A673 (cell line): ENCODE data around the gene SHROOM3. TPM values are rescaled to one million over a fixed set of nuclear protein-coding genes. Genes with fewer than 3 reads are reported as not detected.

Source experiments
- BruUV-seq: library from RNA; stranded (reverse); fragments of 400-500 nt; replicated peaks from 2 replicates; lab custom pipeline; 2021; lab: Mats Ljungman, UMichigan
- CTCF ChIA-PET: fragments of 300-600 bp; sonication (Branson Sonifier 250); formaldehyde crosslinking; loops from one replicate; lab custom pipeline; 2022; ENCODE audit warnings: antibody characterized with exemption; lab: Charles Lee
- POLR2A ChIA-PET: fragments of 300-600 bp; sonication (Branson Sonifier 250); formaldehyde crosslinking; loops from one replicate; lab custom pipeline; 2022; ENCODE audit warnings: antibody characterized with exemption; ENCODE audit not compliant: low non-redundant PET; lab: Charles Lee
- DNase-seq: peaks from one replicate; pipeline ENCODE4 v3.0.0-alpha.2; 2015; ENCODE audit warnings: low spot score
- H3K27ac ChIP-seq: fragments of 200-600 bp; sonication (generic); 2 replicates; pipeline ENCODE4 v1.5.1; 2016; ENCODE audit warnings: mixed run types, low read depth, mild to moderate bottlenecking, mixed read lengths, antibody characterized with exemption, low read length; ENCODE audit not compliant: poor library complexity, severe bottlenecking
- H3K27me3 ChIP-seq: fragments of 200-600 bp; sonication (generic); replicated peaks from 2 replicates; pipeline ENCODE4 v1.6.1; 2017; ENCODE audit warnings: mixed run types, low read depth, mild to moderate bottlenecking, mixed read lengths, antibody characterized with exemption, low read length; ENCODE audit not compliant: insufficient read depth, poor library complexity
- H3K36me3 ChIP-seq: fragments of 200-600 bp; sonication (generic); 2 replicates; pipeline ENCODE4 v1.6.1; 2016; ENCODE audit warnings: mixed run types, mild to moderate bottlenecking, mixed read lengths, antibody characterized with exemption, low read length; ENCODE audit not compliant: insufficient read depth, poor library complexity, severe bottlenecking
- H3K4me1 ChIP-seq: fragments of 200-600 bp; sonication (generic); 2 replicates; pipeline ENCODE4 v1.6.1; 2017; ENCODE audit warnings: mixed run types, mild to moderate bottlenecking, mixed read lengths, antibody characterized with exemption, low read length; ENCODE audit not compliant: insufficient read depth, poor library complexity, severe bottlenecking
- H3K4me3 ChIP-seq: fragments of 200-600 bp; sonication (generic); 2 replicates; pipeline ENCODE4 v1.5.1; 2016; ENCODE audit warnings: low read depth, mixed run types, mild to moderate bottlenecking, mixed read lengths, low read length; ENCODE audit not compliant: poor library complexity, severe bottlenecking
- H3K9me3 ChIP-seq: fragments of 200-600 bp; sonication (generic); 2 replicates; pipeline ENCODE4 v1.6.1; 2016; ENCODE audit warnings: mixed run types, low read depth, mild to moderate bottlenecking, mixed read lengths, antibody characterized with exemption, low read length; ENCODE audit not compliant: poor library complexity, severe bottlenecking
- CTCF ChIP-seq: fragments of 300-800, 200-600 bp; sonication (generic); conservative IDR thresholded peaks from 2 replicates; pipeline ENCODE4 v1.5.1; 2017; ENCODE audit warnings: low read depth, mild to moderate bottlenecking, antibody characterized with exemption, low read length, moderate library complexity, mixed read lengths
- EZH2 ChIP-seq: fragments of 200-600 bp; sonication (generic); IDR thresholded peaks from 2 replicates; pipeline ENCODE4 v1.6.1; 2017; ENCODE audit warnings: borderline replicate concordance, low read depth, mild to moderate bottlenecking, mixed read lengths, antibody characterized with exemption, low read length; ENCODE audit not compliant: poor library complexity, severe bottlenecking
- intact Hi-C: fragments of 100-400 bp; cut with micrococcal nuclease; formaldehyde crosslinking; loops from one replicate; pipeline ENCODE4 v1.10.0; 2022; ENCODE audit not compliant: unreplicated experiment
- total RNA-seq: library from RNA; stranded (reverse); gene quantifications from 2 replicates; pipeline ENCODE4 v1.2.3, GENCODE V29; 2021

Gene SHROOM3
- total RNA-seq, 1 experiment from 2014 or later = 9.3 TPM

- POLR2A ChIA-PET = no interaction called here
- no TSS peak for BruUV-seq
- no peaks in the 10 kb centered on the region for H3K9me3 ChIP-seq
- CTCF ChIA-PET = interaction anchor here (0.6 kb wide), 1 partner anchor 317 kb away, joined by 4 read pairs; no protein-coding TSS in a partner anchor
- TF ChIP-seq CTCF = no peak
- TF ChIP-seq EZH2 = no peak
- H3K27ac ChIP-seq = peak overlapping the region; percentile 70
- no peaks in the 10 kb centered on the region for H3K27me3 ChIP-seq
- peaks cover 32% of the 10 kb centered on the region for H3K4me1 ChIP-seq
- H3K4me3 ChIP-seq = no peak overlapping the region
- H3K36me3 ChIP-seq = no peaks in the 10 kb centered on the region
- intact Hi-C loops = loop anchor here (5.0 kb wide), 1 partner anchor 143 kb away; the partner anchor contains the start of gene SEPTIN11
- peak; percentile 90 for DNase-seq
These were observed 369.1 kb downstream of the SHROOM3 start for GRCh38 chr4:76804096-76804495.

- intact Hi-C loops = no loop called here
- Histone ChIP-seq H3K4me1 (peaks cover 36% of the 10 kb centered on the region), H3K36me3 (no peaks in the 10 kb centered on the region), H3K4me3 (no peak overlapping the region), H3K9me3 (no peaks in the 10 kb centered on the region), H3K27ac (no peak overlapping the region), H3K27me3 (no peaks in the 10 kb centered on the region)
- ChIA-PET POLR2A (no interaction called here), CTCF (no interaction called here)
- TF ChIP-seq EZH2 (no peak), CTCF (no peak)
- no peak for DNase-seq
- BruUV-seq = no TSS peak
These were observed 371.3 kb downstream of the SHROOM3 start for GRCh38 chr4:76806346-76806745.

GRCh38 chr4:76806757-76807156, 371.7 kb downstream of the SHROOM3 start:
- BruUV-seq = no TSS peak
- Histone ChIP-seq H3K27me3 (no peaks in the 10 kb centered on the region), H3K36me3 (no peaks in the 10 kb centered on the region), H3K9me3 (no peaks in the 10 kb centered on the region), H3K4me3 (no peak overlapping the region), H3K4me1 (peaks cover 40% of the 10 kb centered on the region), H3K27ac (no peak overlapping the region)
- TF ChIP-seq CTCF = no peak
- TF ChIP-seq EZH2 = no peak
- DNase-seq = no peak
- CTCF ChIA-PET = no interaction called here
- POLR2A ChIA-PET = no interaction called here
- intact Hi-C loops = no loop called here
